HEK293T (cell line): ENCODE results near the gene SUSD6.

Experiments used
- ARNT ChIP-seq: fragments of 450-650 bp; IDR thresholded peaks from 2 replicates; pipeline ENCODE4 v1.6.1; 2017; ENCODE audit warnings: mild to moderate bottlenecking
- BHLHE40 ChIP-seq: fragments of 450-650 bp; IDR thresholded peaks from 2 replicates; pipeline ENCODE4 v1.6.1; 2016; ENCODE audit warnings: mild to moderate bottlenecking, moderate library complexity, borderline replicate concordance
- ELF4 ChIP-seq: fragments of 450-650 bp; IDR thresholded peaks from 2 replicates; pipeline ENCODE4 v1.6.1; 2017; ENCODE audit warnings: antibody characterized with exemption
- FOXK2 ChIP-seq: fragments of 450-650 bp; IDR thresholded peaks from 2 replicates; pipeline ENCODE4 v1.6.1; 2016; ENCODE audit warnings: mild to moderate bottlenecking
- FOXM1 ChIP-seq: fragments of 450-650 bp; IDR thresholded peaks from 2 replicates; pipeline ENCODE4 v1.6.1; 2017; ENCODE audit warnings: mild to moderate bottlenecking, borderline replicate concordance
- HDGF ChIP-seq: fragments of 450-650 bp; IDR thresholded peaks from 2 replicates; pipeline ENCODE4 v1.6.1; 2017; ENCODE audit warnings: antibody characterized with exemption, borderline replicate concordance
- NFRKB ChIP-seq: fragments of 450-650 bp; IDR thresholded peaks from 2 replicates; pipeline ENCODE4 v1.6.1; 2016; ENCODE audit warnings: mild to moderate bottlenecking, moderate library complexity
- SP1 ChIP-seq: fragments of 450-650 bp; IDR thresholded peaks from 2 replicates; pipeline ENCODE4 v1.6.1; 2017
- SUZ12 ChIP-seq: fragments of 450-650 bp; IDR thresholded peaks from 2 replicates; pipeline ENCODE4 v1.6.1; 2016; ENCODE audit warnings: mild to moderate bottlenecking
- TARDBP ChIP-seq: fragments of 450-650 bp; IDR thresholded peaks from 2 replicates; pipeline ENCODE4 v1.6.1; 2016

- no peak for TF ChIP-seq SUZ12
- no peak for TF ChIP-seq HDGF
- TF ChIP-seq SP1: no peak
- no peak for TF ChIP-seq FOXK2
- no peak for TF ChIP-seq NFRKB
- no peak for TF ChIP-seq FOXM1
- TF ChIP-seq BHLHE40: no peak
- TF ChIP-seq TARDBP: no peak
- no peak for TF ChIP-seq ELF4
- no peak for TF ChIP-seq ARNT
These were observed 142.5 kb downstream of the SUSD6 start for GRCh38 chr14:69753860-69754259.
